Panc1 (cell line): ENCODE results near the gene ALDH7A1.
"Not testable (repeated sequence)": the region's sequence is repeated elsewhere in the genome, so short reads cannot be mapped to it uniquely, and the experiment has no call there.

Experiments used
- CTCF ChIP-seq: fragments of 450-650 bp; IDR thresholded peaks from 2 replicates; pipeline ENCODE4 v1.5.1; 2017; ENCODE audit warnings: mild to moderate bottlenecking
- REST ChIP-seq, 2 experiments: IDR thresholded peaks; 2 replicates each; pipeline ENCODE4 v1.6.1; 2011 to 2012; ENCODE audit warnings: low read depth in 2 of 2, control low read depth in 1 of 2, low read length in 1 of 2, mild to moderate bottlenecking in 1 of 2, moderate library complexity in 1 of 2; ENCODE audit not compliant: insufficient read depth in 1 of 2

- not testable (repeated sequence) for TF ChIP-seq CTCF; REST (IDR thresholded peaks at IDR 0.05; ENCODE audit: insufficient read depth in 1 of 2, low read depth in 2 of 2, low read length in 1 of 2)
Observed at GRCh38 chr5:126555101-126555500, 39.9 kb downstream of the ALDH7A1 start.
